Activated CD4-positive, alpha-beta T cell treated with anti-CD3 and anti-CD28 coated beads for 48 hours (primary cell): ENCODE results near the gene RIMS3.
A peak's percentile ranks its signal among the peaks of the same experiment; 100 is the strongest.

ENCODE experiments used
- DNase-seq: peaks from one replicate; pipeline ENCODE4 v3.0.0-alpha.2; 2020

The RIMS3 gene

DNA sequence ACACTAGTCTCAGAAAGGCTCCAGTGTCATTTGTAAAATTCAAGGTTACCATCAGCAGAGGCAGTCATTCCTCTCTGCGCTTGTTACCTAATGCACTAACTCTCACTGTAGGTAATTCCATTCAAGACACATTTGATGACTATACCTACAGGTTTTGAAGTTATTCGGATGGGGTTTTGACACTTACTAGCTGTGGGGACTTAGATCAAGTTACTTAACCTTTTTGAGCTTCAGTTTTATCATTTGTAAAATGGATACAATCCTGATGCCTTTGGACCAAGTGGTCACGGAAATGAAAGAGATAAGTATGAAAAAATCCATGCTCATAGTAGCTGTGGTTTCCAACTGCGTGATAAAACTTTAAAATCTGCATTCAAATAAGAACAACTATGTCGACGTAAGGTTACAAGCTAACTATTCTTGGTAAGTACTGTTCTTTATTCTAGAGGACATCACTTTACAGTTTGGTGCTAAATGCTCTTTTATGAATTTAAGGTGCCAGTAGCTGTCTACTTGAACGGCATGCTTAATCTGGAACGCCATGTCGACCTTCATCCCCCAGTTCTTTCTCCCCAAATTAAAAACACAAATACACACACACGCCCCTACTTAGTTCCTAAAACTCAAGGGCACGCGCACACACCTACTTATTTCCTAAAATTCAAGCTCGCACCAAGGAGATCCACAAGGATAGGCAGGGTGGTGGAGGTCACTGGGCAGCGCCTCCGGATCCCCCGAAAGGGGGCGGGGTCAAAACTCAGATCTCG, 25.5 kb upstream of the RIMS3 start:
- no peak for DNase-seq

DNA sequence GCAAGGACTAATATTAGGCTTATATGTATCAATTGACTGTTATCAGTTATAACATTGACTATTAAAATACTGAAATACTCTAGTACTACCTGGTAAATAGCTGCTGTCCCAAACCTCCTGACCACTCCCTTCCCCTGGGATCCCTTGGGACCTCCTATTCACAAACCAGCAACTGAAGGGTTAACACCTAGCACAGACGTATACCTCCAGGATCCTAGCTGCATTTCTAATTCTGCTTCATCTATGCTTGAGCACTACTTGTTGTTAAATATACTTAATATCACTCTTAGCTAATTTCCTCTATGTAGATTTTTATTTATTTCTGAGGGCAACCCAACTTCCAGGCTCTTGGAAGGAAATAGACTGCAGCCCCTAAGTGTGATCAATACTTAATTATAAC, 24.3 kb upstream of the RIMS3 start:
- DNase-seq: no peak

DNA sequence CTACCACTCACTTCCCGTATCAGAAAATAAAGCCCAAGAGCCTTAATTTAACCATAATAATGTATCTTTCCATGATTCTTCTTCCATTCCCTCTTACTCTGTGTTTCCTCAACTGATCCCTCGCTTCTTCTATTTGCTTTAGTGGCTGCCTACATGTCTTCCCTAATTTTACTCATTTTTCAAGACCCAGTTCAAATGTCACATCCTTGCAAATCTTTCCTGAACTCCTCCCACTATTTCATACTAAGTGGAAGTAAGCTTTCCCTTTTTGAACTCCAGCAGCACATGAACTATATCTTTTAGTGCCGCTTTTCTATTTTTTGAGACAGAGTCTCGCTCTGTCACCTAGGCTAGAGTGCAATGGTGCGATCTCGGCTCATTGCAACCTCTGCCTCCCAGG, 22.2 kb upstream of the RIMS3 start:
- DNase-seq: no peak

GRCh38 chr1:40687059-40687458, 21.6 kb upstream of the RIMS3 start:
- no peak for DNase-seq

DNA sequence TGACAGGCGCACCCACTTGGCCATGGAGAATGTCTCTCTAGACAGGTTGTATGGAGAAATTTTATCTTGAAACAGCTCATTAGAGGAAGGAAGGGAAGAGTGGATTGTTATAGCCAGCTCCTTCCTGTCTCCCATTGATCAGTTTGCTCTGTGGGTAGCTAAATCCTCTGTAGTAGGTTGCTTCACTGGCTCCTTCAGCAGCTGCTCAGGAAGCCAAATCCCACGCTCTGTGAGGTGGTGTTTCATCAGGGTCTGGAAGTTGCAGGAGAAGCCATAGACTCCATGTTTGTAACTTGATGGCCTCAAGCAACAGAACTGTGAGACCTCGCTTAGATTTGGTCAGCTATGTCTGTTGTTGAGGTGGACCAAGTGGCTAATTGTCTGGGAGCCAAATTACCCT, 19.2 kb upstream of the RIMS3 start:
- no peak for DNase-seq

DNA sequence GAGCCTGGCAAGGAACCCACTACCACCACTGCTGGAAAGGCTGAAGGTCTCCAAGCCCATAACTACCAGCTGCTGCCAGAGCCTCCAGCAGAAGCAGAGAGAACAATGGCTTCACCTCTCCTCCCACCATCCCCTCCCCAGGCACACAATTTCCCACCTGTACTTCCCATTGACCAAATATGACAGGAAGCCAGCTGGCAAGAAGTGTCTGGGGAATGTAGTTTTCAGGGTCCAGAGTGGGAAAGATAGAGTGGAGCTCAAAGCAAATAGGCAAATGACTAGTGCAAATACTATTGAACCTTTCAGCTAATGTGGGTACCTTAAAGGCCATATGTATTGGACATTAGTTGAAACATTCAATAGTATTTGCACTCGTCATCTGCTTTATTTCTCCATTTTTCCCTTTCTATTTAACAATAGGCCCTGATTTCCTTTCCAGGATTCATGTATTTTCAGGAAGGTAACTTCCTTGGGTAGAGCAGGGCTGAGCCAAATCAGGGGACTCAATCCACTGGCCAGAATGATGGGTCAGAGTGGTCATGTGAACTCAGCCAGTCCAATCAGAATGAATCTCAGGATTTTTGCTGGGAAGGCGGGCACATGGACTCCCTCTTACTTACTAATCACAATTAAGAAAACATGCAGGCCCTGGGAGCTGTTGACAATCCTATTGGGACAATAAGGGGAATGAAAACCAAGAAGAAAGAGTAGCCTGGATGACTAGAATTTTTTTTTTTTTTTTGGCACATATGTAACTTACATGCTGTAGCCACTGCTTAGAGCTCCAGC, 13.9 kb upstream of the RIMS3 start:
- no peak for DNase-seq

- no peak for DNase-seq
These were observed 11.0 kb upstream of the RIMS3 start for GRCh38 chr1:40676501-40676900.

DNA sequence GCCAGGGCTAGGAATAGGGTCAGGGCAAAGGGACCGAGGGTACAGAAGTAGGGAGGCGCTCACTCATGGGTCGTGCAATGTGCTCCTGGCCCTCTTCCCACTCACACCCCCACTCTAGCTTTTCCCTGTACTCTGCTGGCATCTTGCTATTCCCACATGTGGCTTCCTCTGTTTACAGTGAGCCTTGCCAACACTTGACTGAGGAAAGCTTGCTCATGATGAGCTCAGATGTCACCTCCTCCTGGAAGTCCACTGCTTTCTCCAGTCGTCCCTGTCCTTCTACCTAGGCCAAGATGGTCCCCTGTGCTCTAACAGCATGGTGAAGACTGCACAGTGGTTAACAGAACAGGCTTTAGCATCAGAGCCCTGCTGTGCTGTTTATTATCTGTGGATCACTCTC, 8.0 kb upstream of the RIMS3 start:
- DNase-seq: no peak

GRCh38 chr1:40668769-40669525, 3.5 kb upstream of the RIMS3 start:
- peak; percentile 91 for DNase-seq

GRCh38 chr1:40664791-40665190, 691 bp downstream of the RIMS3 start:
- DNase-seq: no peak

DNA sequence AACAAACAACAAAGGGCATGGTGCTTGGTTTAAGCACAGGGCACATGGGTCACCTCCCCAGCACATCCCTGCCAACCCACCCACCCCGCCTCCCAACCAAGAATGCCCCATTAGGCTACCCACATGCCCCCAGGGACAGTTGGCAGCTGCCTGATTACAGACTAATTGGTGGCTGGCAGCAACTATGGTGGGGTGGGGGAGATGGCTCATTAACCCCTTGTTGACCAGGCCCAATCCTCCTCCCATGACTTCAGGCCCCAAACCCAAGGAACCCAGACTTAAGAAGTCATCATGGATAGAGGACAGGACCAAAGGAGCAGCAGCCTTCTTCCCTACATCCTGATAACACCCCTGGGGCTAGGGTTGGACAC, 1.3 kb downstream of the RIMS3 start:
- no peak for DNase-seq

- no peak for DNase-seq
These were observed 1.9 kb downstream of the RIMS3 start for GRCh38 chr1:40663324-40664166.

DNA sequence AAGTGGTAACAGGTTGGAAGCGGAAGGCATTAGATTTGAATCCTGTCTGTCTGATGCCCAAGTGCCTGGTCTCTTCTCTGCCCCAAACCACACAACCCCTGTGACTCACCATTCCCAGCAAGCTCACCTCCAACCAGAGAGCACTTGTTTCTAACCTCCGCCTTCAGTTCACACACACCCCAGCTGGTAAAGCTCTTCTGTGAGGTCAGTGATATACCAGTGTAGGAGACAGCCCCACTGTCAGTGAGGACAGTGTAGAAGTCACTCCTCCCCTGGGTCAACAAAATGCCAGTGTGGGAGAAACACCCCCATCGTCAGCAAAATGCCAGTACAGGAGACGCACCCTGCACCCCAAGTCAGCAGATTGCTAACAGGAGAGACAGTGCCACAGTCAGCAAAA, 2.6 kb downstream of the RIMS3 start:
- DNase-seq: peak; percentile 57

DNA sequence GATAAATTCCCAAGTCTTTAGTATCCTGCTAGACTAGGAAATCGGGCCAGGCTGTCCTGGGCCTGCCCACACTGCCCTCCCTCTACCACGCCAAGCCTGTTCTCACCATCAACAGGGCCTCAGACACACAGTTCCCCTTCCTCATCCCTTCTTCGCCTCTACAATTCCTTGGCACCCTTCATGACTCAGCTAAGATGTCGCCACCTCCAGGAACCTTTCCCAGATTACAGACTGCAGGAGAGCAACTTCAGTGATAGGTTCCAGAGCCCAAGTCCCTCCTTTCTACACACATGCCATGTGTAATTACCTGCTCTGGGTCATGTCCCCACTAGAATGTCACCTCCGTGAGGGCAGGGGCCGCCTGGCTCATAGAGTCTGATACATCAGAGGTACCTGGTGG, 3.3 kb downstream of the RIMS3 start:
- no peak for DNase-seq

DNA sequence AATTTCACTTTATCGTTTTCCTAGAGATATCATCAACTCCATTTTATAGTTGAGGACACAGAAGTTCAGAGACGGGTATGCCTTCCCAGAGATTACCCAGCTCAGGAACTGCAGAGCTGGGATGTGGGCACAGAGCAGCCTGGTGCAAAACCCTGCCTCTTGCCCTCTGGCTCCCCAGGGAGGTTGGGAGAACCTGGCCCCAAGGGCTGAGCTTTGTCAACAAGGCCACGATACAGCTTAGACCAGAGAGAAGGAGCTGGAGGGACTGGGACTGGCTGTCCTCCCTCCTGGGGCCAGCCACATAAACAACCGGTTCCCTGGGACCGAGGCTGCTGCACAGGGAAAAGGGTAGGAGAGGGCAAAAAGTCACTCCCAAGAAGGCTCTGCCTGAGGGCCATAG, 3.8 kb downstream of the RIMS3 start:
- DNase-seq: no peak

DNA sequence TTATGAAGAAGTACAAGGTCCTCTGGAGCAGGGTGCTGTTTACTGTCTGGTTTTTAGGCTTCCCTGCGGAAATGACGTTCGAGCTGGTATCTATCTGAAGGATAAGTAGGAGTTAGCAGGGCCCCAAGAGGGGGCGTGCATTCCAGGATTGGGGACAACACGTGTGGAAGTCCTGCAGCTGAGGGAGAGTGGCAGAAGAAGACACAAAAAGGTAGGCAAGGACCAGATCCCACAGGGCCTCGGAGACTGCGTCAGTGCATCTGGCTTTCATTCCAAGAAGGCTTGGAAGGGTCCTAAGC, 5.9 kb downstream of the RIMS3 start:
- no peak for DNase-seq

- no peak for DNase-seq
These were observed 6.5 kb downstream of the RIMS3 start for GRCh38 chr1:40658751-40659648.

DNA sequence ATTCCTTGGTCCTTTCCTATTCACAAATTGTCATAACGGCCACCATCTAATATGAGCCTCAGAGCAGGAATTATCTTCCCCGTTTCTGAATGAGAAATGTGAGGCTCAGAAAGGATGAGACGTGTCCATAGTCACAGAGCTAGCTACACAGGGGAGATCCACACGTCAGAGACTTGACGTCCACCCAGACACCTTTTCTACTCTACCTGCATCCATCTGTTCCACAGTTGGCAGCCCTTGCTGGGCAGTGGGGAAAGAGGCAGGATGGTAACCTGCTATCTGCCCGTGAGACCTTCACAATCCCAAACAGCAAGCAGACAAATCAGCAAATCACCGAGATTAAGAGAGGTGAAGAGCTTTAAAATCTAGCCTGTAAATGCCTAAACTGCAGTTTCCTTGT, 8.4 kb downstream of the RIMS3 start:
- no peak for DNase-seq

DNA sequence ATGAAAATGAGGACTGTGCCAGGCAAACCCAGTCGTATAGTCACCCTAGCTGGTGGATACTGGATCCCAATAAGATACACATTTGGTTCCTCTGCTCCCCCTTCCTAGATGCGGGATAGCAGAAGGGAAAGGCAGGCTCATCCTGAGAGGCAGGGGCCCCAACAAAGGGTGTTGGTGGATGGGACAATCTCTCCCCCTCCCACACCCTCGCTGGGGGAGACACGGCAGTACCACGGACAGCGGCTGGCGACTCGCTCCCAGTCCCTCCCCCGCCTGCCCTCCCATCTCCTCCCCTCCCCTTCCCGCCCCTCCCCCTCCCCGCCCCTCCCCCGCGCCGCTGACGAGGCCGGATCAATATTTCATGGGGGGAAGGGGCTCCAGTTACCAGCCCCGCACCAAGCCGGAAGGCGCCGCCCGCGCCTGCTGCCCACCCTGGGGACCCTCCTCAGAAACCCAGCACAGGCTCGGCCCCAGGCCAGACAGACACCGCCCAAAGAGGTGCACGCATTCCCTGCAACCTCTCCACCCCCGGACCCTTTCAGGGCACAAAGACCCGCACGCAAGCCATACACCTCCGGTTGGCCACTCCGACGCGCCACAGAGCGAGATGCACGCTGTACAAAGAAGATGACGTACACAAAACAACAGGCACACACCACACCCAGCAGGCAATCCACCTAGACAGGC, 11.5 kb downstream of the RIMS3 start:
- no peak for DNase-seq

- no peak for DNase-seq
These were observed 12.5 kb downstream of the RIMS3 start for GRCh38 chr1:40652979-40653378.

- DNase-seq: no peak
These were observed 13.0 kb downstream of the RIMS3 start for GRCh38 chr1:40652468-40652867.
